ENCODE measurements around the gene FRS3. TPM values are rescaled to one million over a fixed set of nuclear protein-coding genes. Genes with fewer than 3 reads are reported as not detected.

FRS3 gene
- total and polyA plus RNA-seq, 2 of the 13 experiments (the other 11 are each of a cell fraction or from before 2014, with no cell fraction given), result 3.0 to 7.4 TPM

DNA sequence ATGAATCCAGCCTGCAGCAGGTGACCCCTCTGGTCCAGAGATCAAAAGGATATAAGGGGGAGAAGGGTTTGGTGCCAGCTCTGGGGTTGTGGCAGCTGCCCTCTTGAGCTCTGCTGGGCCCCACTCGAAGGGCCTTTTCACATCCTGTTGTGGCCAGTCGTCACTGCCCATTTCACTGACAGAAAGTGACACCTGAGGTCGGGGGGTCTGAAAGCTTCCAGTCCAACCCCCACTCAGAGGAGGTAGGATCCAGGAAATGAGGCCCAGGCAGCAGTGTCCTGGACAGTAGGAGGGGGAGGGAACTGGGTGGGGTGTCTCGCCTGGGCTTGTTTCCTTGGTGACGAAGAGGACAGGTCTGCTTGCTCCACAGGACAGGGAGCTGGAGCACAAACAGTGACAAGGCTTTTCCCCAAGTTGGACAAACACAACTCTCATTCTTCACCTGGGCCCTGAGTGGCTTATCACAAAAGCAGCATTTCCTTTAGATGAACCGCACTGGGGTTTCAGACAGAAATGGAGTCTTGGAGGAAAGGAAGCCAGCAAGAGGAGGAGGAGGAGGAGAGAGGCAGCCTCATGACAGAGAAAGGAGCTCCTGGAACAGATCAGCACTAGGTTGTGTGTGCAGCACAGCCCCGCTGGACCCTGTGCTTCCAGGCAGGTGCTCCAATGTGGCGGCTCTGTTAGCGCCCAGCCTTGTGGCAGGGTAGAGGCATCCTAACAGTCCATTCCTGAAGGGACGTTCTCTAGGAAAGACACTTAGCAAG, 11.0 kb downstream of the FRS3 start (continued):
- TF ChIP-seq, protein P1, sequence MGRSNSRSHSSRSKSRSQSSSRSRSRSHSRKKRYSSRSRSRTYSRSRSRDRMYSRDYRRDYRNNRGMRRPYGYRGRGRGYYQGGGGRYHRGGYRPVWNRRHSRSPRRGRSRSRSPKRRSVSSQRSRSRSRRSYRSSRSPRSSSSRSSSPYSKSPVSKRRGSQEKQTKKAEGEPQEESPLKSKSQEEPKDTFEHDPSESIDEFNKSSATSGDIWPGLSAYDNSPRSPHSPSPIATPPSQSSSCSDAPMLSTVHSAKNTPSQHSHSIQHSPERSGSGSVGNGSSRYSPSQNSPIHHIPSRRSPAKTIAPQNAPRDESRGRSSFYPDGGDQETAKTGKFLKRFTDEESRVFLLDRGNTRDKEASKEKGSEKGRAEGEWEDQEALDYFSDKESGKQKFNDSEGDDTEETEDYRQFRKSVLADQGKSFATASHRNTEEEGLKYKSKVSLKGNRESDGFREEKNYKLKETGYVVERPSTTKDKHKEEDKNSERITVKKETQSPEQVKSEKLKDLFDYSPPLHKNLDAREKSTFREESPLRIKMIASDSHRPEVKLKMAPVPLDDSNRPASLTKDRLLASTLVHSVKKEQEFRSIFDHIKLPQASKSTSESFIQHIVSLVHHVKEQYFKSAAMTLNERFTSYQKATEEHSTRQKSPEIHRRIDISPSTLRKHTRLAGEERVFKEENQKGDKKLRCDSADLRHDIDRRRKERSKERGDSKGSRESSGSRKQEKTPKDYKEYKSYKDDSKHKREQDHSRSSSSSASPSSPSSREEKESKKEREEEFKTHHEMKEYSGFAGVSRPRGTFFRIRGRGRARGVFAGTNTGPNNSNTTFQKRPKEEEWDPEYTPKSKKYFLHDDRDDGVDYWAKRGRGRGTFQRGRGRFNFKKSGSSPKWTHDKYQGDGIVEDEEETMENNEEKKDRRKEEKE (IDR thresholded peaks at IDR 0.05), result no peak
- TF ChIP-seq ZFP90 (CRISPR knock-in tag; IDR thresholded peaks at IDR 0.05; ENCODE audit: borderline replicate concordance) (0 out of 2 replicates have a peak, but pooled peaks have one; percentile 60), ZNF17 (CRISPR knock-in tag; IDR thresholded peaks at IDR 0.05) (no peak), ZNF768 (CRISPR knock-in tag; IDR thresholded peaks at IDR 0.05) (peak; percentile 97), MED1 (CRISPR knock-in tag; IDR thresholded peaks at IDR 0.05) (peak; percentile 67), NKX3-1 (CRISPR knock-in tag; IDR thresholded peaks at IDR 0.05) (peak; percentile 55; the same call in 1 of the 2 replicates), GATA4 (IDR thresholded peaks at IDR 0.05; ENCODE audit: borderline replicate concordance, low read depth) (no peak), SRSF9 (IDR thresholded peaks at IDR 0.05; ENCODE audit: borderline replicate concordance, insufficient read depth, low read depth, low read length, poor library complexity, severe bottlenecking) (no peak), NR2F6 (IDR thresholded peaks at IDR 0.05) (peak; percentile 68; the same call in 1 of the 2 replicates), NR2F6 (CRISPR knock-in tag; IDR thresholded peaks at IDR 0.05) (peak; percentile 73), ZNF121 (CRISPR knock-in tag; IDR thresholded peaks at IDR 0.05) (peak; percentile 90), BHLHE40 (IDR thresholded peaks at IDR 0.05; ENCODE audit: low read length) (no peak), GATAD2A (CRISPR knock-in tag; IDR thresholded peaks at IDR 0.05) (peak; percentile 63), ZNF501 (CRISPR knock-in tag; IDR thresholded peaks at IDR 0.05) (peak; percentile 34; the same call in 1 of the 2 replicates), ZNF354B (CRISPR knock-in tag; IDR thresholded peaks at IDR 0.05) (no peak)
- TF ChIP-seq, protein P2, sequence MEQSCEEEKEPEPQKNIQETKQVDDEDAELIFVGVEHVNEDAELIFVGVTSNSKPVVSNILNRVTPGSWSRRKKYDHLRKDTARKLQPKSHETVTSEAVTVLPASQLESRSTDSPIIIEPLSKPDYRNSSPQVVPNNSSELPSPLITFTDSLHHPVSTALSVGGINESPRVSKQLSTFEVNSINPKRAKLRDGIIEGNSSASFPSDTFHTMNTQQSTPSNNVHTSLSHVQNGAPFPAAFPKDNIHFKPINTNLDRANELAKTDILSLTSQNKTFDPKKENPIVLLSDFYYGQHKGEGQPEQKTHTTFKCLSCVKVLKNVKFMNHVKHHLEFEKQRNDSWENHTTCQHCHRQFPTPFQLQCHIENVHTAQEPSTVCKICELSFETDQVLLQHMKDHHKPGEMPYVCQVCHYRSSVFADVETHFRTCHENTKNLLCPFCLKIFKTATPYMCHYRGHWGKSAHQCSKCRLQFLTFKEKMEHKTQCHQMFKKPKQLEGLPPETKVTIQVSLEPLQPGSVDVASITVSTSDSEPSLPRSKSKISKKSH (CRISPR knock-in tag; IDR thresholded peaks at IDR 0.05; ENCODE audit: borderline replicate concordance), result 0 out of 2 replicates have a peak, but pooled peaks have one; percentile 7
- TF ChIP-seq, protein P3, sequence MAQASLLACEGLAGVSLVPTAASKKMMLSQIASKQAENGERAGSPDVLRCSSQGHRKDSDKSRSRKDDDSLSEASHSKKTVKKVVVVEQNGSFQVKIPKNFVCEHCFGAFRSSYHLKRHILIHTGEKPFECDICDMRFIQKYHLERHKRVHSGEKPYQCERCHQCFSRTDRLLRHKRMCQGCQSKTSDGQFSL (CRISPR knock-in tag; IDR thresholded peaks at IDR 0.05), result no peak
- TF ChIP-seq, protein P4, sequence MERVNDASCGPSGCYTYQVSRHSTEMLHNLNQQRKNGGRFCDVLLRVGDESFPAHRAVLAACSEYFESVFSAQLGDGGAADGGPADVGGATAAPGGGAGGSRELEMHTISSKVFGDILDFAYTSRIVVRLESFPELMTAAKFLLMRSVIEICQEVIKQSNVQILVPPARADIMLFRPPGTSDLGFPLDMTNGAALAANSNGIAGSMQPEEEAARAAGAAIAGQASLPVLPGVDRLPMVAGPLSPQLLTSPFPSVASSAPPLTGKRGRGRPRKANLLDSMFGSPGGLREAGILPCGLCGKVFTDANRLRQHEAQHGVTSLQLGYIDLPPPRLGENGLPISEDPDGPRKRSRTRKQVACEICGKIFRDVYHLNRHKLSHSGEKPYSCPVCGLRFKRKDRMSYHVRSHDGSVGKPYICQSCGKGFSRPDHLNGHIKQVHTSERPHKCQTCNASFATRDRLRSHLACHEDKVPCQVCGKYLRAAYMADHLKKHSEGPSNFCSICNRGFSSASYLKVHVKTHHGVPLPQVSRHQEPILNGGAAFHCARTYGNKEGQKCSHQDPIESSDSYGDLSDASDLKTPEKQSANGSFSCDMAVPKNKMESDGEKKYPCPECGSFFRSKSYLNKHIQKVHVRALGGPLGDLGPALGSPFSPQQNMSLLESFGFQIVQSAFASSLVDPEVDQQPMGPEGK (CRISPR knock-in tag; IDR thresholded peaks at IDR 0.05), result peak; percentile 89
- TF ChIP-seq, protein P5, sequence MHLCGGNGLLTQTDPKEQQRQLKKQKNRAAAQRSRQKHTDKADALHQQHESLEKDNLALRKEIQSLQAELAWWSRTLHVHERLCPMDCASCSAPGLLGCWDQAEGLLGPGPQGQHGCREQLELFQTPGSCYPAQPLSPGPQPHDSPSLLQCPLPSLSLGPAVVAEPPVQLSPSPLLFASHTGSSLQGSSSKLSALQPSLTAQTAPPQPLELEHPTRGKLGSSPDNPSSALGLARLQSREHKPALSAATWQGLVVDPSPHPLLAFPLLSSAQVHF (CRISPR knock-in tag; IDR thresholded peaks at IDR 0.05), result no peak
- TF ChIP-seq, protein P6, sequence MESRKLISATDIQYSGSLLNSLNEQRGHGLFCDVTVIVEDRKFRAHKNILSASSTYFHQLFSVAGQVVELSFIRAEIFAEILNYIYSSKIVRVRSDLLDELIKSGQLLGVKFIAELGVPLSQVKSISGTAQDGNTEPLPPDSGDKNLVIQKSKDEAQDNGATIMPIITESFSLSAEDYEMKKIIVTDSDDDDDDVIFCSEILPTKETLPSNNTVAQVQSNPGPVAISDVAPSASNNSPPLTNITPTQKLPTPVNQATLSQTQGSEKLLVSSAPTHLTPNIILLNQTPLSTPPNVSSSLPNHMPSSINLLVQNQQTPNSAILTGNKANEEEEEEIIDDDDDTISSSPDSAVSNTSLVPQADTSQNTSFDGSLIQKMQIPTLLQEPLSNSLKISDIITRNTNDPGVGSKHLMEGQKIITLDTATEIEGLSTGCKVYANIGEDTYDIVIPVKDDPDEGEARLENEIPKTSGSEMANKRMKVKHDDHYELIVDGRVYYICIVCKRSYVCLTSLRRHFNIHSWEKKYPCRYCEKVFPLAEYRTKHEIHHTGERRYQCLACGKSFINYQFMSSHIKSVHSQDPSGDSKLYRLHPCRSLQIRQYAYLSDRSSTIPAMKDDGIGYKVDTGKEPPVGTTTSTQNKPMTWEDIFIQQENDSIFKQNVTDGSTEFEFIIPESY (CRISPR knock-in tag; IDR thresholded peaks at IDR 0.05), result peak; percentile 99
